Stimulated activated CD8-positive, alpha-beta memory T cell treated with anti-CD3 and anti-CD28 coated beads, Interleukin-15, amount 100 ng/mL, for 48 hours (primary cell): ENCODE results near the gene ZNF709.
"Not testable (repeated sequence)": the region's sequence is repeated elsewhere in the genome, so short reads cannot be mapped to it uniquely, and the experiment has no call there.

Source experiments
- DNase-seq, 2 donors: peaks; one replicate each; pipeline ENCODE4 v3.0.0-alpha.2; 2020; ENCODE audit warnings: low read depth in 2 of 2

The ZNF709 gene

DNA sequence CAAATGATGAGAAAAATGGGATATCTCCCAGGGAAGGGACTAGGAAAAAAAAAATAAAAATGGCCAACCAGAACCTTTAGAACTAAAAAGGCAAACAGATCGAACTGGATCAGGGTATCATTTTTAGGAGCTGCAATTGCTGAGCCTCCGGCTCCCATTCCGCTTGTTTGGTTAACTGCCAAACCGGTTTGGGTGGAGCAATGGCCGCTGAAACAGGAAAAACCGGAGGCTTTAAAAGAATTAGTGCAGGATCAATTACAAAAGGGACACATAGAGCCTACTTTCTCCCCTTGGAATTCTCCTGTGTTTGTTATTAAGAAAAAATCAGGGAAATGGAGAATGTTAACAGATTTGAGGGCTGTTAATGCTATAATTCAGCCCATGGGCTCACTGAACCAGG lies 31.1 kb downstream of the ZNF709 start:
- DNase-seq = no peak

DNA sequence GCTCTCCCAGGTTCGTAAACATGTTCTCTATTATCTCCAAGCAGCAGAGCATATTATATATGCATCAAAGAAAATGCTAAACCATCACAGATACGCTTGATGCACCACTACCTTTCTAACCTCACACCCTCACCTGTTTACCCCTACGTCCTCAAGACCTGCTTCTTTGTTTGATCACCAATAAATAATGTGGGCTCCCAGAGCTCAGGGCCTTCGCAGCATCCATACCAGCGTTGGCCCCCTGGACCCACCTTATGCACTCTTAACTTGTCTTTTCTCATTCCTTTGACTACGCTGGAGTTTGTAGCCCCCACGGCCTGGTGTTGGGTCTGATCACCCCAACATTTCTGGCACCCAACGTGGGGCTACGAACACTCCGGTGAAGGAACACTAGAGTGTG lies 33.8 kb downstream of the ZNF709 start:
- DNase-seq = no peak

DNA sequence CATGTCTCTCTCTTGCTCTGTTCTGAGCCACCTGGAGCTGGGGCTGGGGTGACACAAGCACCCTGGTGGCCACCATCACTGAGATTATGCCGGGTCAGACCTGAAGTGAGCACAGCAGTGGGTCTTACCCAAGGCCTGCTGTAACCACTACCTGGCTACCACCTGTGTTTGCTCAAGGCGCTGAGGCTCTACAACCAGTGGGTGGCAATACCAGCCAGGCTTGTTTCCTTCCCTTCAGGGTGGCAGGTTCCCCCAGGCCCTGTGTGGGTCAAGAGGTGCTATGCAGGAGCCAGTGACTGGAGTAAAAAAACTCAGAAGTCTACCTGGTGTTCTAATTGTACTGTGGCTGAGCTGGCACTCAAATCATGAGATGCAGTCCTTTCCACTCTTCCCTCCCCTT lies 35.8 kb downstream of the ZNF709 start:
- no peak for DNase-seq

DNA sequence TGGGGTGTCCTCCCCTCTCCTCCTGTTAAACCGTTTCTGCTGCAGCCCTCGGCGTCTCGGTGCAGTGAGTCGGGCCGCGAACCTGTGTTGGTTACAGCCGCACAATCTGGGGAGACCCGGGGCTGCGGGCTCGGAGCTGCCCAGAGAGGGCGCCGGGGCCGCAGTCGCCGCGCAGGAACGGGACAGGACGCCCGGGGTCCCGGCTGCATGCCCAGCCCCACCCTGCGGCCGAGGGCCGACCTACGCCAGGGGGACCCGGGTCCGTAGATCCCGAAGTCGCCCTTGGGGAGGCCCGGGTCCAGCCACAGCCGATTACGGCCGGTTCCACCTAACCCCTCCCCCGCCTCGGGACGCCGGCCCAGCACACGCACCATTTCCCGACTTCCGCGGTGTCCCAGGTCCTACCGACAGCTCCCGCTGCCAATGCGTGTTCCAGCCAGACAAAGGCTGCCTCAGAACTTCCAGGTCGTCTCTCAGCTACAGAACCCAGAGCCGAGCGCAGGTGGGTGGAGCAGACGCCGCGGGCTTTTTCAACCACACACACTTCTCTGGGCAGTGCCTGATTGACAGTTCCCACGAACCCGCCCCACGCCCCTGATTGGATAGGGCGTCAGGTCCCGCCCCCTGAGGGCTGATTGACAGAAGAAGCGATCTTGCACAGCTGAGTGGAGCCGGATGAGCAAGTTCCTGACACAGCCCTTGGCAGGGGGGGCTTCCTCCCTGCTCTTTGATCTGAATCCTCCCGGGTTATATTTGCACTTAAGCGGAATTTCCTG lies 43.9 kb downstream of the ZNF709 start, which contains the start of gene ZNF443:
Gene ZNF443, minus strand, starts transcription at position 481 of the 776 bp plus-strand sequence. Its CDS starts 107 bp downstream, at position 374.
- DNase-seq = peak; percentile 97 to 98

GRCh38 chr19:12439686-12440540 lies 44.7 kb downstream of the ZNF709 start:
- DNase-seq = peak in 1 of 2 donors; percentile 45

DNA sequence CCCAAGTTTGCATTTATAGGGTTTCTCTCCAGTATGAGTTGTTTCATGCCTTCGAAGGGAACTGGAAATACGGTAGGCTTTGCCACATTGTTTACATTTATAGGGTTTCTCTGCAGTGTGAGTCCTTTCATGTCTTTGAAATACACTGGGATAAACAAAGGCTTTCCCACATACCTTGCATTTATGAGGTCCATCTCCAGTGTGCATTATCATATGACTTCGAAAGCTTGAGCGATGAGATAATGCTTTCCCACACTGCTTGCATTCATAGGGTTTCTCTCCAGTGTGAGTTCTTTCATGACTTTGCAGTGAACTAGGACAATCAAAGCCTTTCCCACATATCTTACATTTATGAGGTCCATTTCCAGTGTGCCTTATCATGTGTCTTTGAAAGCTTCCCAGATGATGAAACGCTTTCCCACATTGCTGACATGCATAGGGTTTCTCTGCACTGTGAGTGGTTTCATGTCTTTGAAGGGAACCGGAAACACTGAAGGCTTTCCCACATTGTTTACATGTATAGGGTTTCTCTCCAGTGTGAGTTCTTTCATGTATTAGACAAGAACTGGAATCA lies 53.8 kb downstream of the ZNF709 start:
- DNase-seq = not testable (repeated sequence)

- DNase-seq = no peak
Measured at GRCh38 chr19:12425888-12426274, 58.7 kb downstream of the ZNF709 start.

DNA sequence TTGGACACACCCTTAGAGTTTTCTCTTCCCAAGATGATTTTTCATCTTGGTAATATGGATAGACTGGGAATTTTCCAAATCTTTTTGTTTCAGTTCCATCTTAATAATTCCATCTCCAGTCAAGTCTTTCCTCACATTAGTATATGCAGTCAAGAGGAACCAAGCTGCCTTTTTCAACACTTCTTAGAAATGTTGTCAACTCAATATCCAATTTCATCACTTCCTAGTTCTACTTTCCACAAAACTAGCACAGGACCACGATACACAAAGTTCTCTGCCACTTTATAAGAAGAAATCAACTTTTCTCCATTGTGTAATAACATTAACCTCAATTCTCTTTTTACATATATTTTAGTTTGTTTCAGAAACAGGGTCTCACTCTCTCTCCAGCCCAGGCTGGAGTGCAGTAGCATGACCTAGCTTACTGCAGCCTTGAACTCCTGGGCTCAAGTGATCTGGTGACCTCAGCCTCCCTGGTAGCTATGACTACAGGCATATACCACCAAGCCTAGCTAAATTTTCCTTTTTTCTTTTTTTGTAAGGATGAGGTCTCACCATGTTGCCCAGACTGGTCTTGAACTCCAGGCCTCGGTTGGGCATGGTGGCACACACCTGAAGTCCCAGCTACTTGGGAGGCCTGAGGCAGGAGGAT lies 59.3 kb downstream of the ZNF709 start:
- DNase-seq = no peak

DNA sequence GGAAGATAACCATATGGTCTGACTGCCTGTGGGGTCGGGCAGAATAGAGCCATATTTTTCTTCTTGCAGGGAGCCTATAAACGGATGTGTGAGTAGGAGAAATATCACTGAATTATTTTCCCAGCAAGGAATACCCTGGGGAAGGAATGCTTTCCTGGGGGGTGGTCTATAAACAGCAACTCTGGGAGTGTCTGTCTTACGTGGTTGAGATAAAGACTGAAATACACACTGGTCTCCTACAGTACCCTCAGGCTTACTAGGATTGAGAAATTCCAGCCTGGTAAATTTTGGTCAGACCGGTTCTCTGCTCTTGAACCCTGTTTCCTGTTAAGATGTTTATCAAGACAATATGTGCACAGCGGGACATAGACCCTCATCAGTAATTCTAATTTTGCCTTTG lies 67.3 kb downstream of the ZNF709 start:
- not testable (repeated sequence) for DNase-seq

GRCh38 chr19:12411893-12412292 lies 72.7 kb downstream of the ZNF709 start:
- no peak for DNase-seq
